Neuronal stem cell (in vitro differentiated cells): ENCODE results near the gene C2CD4C.
A peak's percentile ranks its signal among the peaks of the same experiment; 100 is the strongest.
"Not testable (repeated sequence)": the region's sequence is repeated elsewhere in the genome, so short reads cannot be mapped to it uniquely, and the experiment has no call there.

Experiments used
- DNase-seq: peaks from one replicate; pipeline ENCODE4 v3.0.0-alpha.2; 2013; ENCODE audit warnings: low spot score
- H2AFZ ChIP-seq: one replicate; pipeline ENCODE4 v1.6.1; 2013; ENCODE audit warnings: mild to moderate bottlenecking, low read length, inconsistent platforms
- H2AK5ac ChIP-seq: 2 replicates; pipeline ENCODE4 v1.6.1; 2013; ENCODE audit warnings: low read depth, mild to moderate bottlenecking, inconsistent platforms, low read length, moderate library complexity, mixed read lengths
- H2BK120ac ChIP-seq: 2 replicates; pipeline ENCODE4 v1.6.1; 2013; ENCODE audit warnings: low read depth, mild to moderate bottlenecking, inconsistent platforms, low read length, moderate library complexity, mixed read lengths
- H2BK12ac ChIP-seq: one replicate; pipeline ENCODE4 v1.6.1; 2013; ENCODE audit warnings: low read length, inconsistent platforms
- H2BK15ac ChIP-seq: 2 replicates; pipeline ENCODE4 v1.6.1; 2013; ENCODE audit warnings: mild to moderate bottlenecking, low read length, inconsistent platforms, mixed read lengths
- H2BK5ac ChIP-seq: one replicate; pipeline ENCODE4 v1.6.1; 2013; ENCODE audit warnings: inconsistent platforms, mild to moderate bottlenecking, low read length, moderate library complexity
- H3K14ac ChIP-seq: one replicate; pipeline ENCODE4 v1.6.1; 2013; ENCODE audit warnings: low read length, inconsistent platforms
- H3K18ac ChIP-seq: 2 replicates; pipeline ENCODE4 v1.6.1; 2013; ENCODE audit warnings: low read length, inconsistent platforms
- H3K23ac ChIP-seq: 2 replicates; pipeline ENCODE4 v1.6.1; 2013; ENCODE audit warnings: low read depth, mild to moderate bottlenecking, mixed read lengths, low read length, inconsistent platforms; ENCODE audit not compliant: poor library complexity
- H3K27ac ChIP-seq: replicated peaks from 3 replicates; pipeline ENCODE4 v1.5.1; 2013; ENCODE audit warnings: low read length, inconsistent platforms
- H3K27me3 ChIP-seq, 3 experiments: 2 replicates each; pipeline ENCODE4 v1.6.1; 2013; ENCODE audit warnings: low read length in 3 of 3, mild to moderate bottlenecking in 2 of 3, inconsistent platforms in 1 of 3, low read depth in 1 of 3, mixed read lengths in 1 of 3, moderate library complexity in 1 of 3; ENCODE audit not compliant: control insufficient read depth in 3 of 3, insufficient read depth in 3 of 3
- H3K36me3 ChIP-seq, 2 donors: replicated peaks in 1 of 2; 2 replicates each; pipeline ENCODE4 v1.6.1; 2013; ENCODE audit warnings: low read length in 2 of 2; ENCODE audit not compliant: control insufficient read depth in 2 of 2, insufficient read depth in 2 of 2
- H3K4ac ChIP-seq: 2 replicates; pipeline ENCODE4 v1.6.1; 2013; ENCODE audit warnings: inconsistent platforms, mild to moderate bottlenecking, low read length, moderate library complexity
- H3K4me1 ChIP-seq, 2 donors: 1 replicate in 1 of 2; 2 replicates in 1 of 2; pipeline ENCODE4 v1.6.1; 2013; ENCODE audit warnings: low read length in 2 of 2, low read depth in 1 of 2; ENCODE audit not compliant: control insufficient read depth in 2 of 2, insufficient read depth in 1 of 2
- H3K4me2 ChIP-seq: one replicate; pipeline ENCODE4 v1.6.1; 2013; ENCODE audit warnings: mild to moderate bottlenecking, low read length, inconsistent platforms; ENCODE audit not compliant: insufficient read depth, poor library complexity, severe bottlenecking
- H3K4me3 ChIP-seq, 2 donors: 2 replicates each; pipeline ENCODE4 v1.5.1; 2013; ENCODE audit warnings: low read length in 2 of 2, mild to moderate bottlenecking in 2 of 2, inconsistent platforms in 1 of 2, moderate library complexity in 1 of 2
- H3K79me1 ChIP-seq: one replicate; pipeline ENCODE4 v1.6.1; 2013; ENCODE audit warnings: low read depth, mild to moderate bottlenecking, inconsistent platforms, low read length, moderate library complexity
- H3K9ac ChIP-seq: one replicate; pipeline ENCODE4 v1.6.1; 2013; ENCODE audit warnings: mild to moderate bottlenecking, low read depth, low read length, inconsistent platforms; ENCODE audit not compliant: poor library complexity
- H3K9me3 ChIP-seq, 2 donors: replicated peaks in 1 of 2; 2 replicates each; pipeline versions ENCODE3 to v1.6.1; 2013; ENCODE audit warnings: low read length in 2 of 2, mild to moderate bottlenecking in 2 of 2, inconsistent platforms in 1 of 2, low read depth in 1 of 2, mixed read lengths in 1 of 2, moderate library complexity in 1 of 2; ENCODE audit not compliant: control insufficient read depth in 2 of 2, insufficient read depth in 1 of 2
- H4K8ac ChIP-seq: one replicate; pipeline ENCODE4 v1.6.1; 2013; ENCODE audit warnings: low read depth, mild to moderate bottlenecking, inconsistent platforms, low read length, moderate library complexity
- H4K91ac ChIP-seq: one replicate; pipeline ENCODE4 v1.6.1; 2013; ENCODE audit warnings: low read length, low read depth, mild to moderate bottlenecking, inconsistent platforms; ENCODE audit not compliant: poor library complexity
- WGBS, 2 donors: extraction: QIAGEN DNeasy Blood & Tissue Kit; methylation state at CpG; one replicate each; pipeline ENCODE4 v1.1.7; 2013; ENCODE audit warnings: missing lambda C conversion rate in 2 of 2, mixed read lengths in 1 of 2; ENCODE audit not compliant: insufficient read length in 2 of 2, insufficient replicate concordance in 1 of 2; ENCODE audit errors: extremely low coverage in 2 of 2; 5-methylcytosine and 5-hydroxymethylcytosine counted together

C2CD4C gene

GRCh38 chr19:387777-388176 is 21.2 kb downstream of the C2CD4C start:
- no peak overlapping the region for H3K23ac ChIP-seq
- no peak overlapping the region for H2BK15ac ChIP-seq
- peak overlapping the region; percentile 12 for H2BK120ac ChIP-seq
- no peak for DNase-seq
- no peak overlapping the region for H2AFZ ChIP-seq
- no peak overlapping the region for H2BK12ac ChIP-seq
- no CpG with 5 or more reads among the region's 21 CpGs for WGBS, 2 donors
- H2AK5ac ChIP-seq = peak overlapping the region; percentile 6
- no peak overlapping the region for H3K14ac ChIP-seq
- no peak overlapping the region for H3K9ac ChIP-seq
- H3K4me1 ChIP-seq = peaks cover 0 to 13% of the 10 kb centered on the region in 2 donors
- H3K9me3 ChIP-seq = peaks cover 2 to 4% of the 10 kb centered on the region in 2 donors
- H3K18ac ChIP-seq = peak overlapping the region; percentile 33
- no peak overlapping the region for H3K4me3 ChIP-seq
- H3K4me2 ChIP-seq = no peak overlapping the region
- H3K4ac ChIP-seq = no peak overlapping the region
- H4K91ac ChIP-seq = no peak overlapping the region
- peaks cover 0 to 2% (median 0%) of the 10 kb centered on the region in 3 experiments for H3K27me3 ChIP-seq
- H4K8ac ChIP-seq = no peak overlapping the region
- peak overlapping the region; percentile 36 for H3K27ac ChIP-seq
- H3K36me3 ChIP-seq = no peaks in the 10 kb centered on the region
- no peaks in the 10 kb centered on the region for H3K79me1 ChIP-seq
- H2BK5ac ChIP-seq = no peak overlapping the region

- not testable (repeated sequence) for H3K4me3 ChIP-seq, DNase-seq
- no CpG with 5 or more reads among the region's 22 CpGs for WGBS, 2 donors
These were observed 22.2 kb downstream of the C2CD4C start for GRCh38 chr19:386632-387301.

GRCh38 chr19:386189-386588 is 22.8 kb downstream of the C2CD4C start:
- H2BK120ac ChIP-seq, H3K9me3 ChIP-seq, H3K23ac ChIP-seq, H4K8ac ChIP-seq, H3K36me3 ChIP-seq, DNase-seq, H3K9ac ChIP-seq, H3K4me2 ChIP-seq, H3K4me3 ChIP-seq, H2BK12ac ChIP-seq, H3K14ac ChIP-seq, H3K27me3 ChIP-seq, H2BK5ac ChIP-seq, H2BK15ac ChIP-seq, H3K79me1 ChIP-seq, H3K18ac ChIP-seq, H4K91ac ChIP-seq, H2AK5ac ChIP-seq, H3K4ac ChIP-seq: not testable (repeated sequence)
- peak overlapping the region; percentile 59 for H3K27ac ChIP-seq
- peaks cover 0 to 12% of the 10 kb centered on the region in 2 donors for H3K4me1 ChIP-seq
- WGBS, 2 donors = no CpG with 5 or more reads among the region's 8 CpGs
- H2AFZ ChIP-seq = peak overlapping the region; percentile 53

More at GRCh38 chr19:386632-387301, 22.2 kb downstream of the C2CD4C start:
- H3K18ac ChIP-seq, H3K36me3 ChIP-seq, H3K79me1 ChIP-seq, H3K4me2 ChIP-seq, H3K14ac ChIP-seq, H4K8ac ChIP-seq, H2BK5ac ChIP-seq, H3K23ac ChIP-seq, H3K27me3 ChIP-seq, H3K9me3 ChIP-seq, H2BK15ac ChIP-seq, H3K9ac ChIP-seq, H3K4ac ChIP-seq, H2AK5ac ChIP-seq, H4K91ac ChIP-seq, H2BK120ac ChIP-seq, H2BK12ac ChIP-seq: not testable (repeated sequence)
- Histone ChIP-seq H2AFZ (peak overlapping the region; percentile 53), H3K4me1 (peaks cover 0 to 12% of the 10 kb centered on the region in 2 donors), H3K27ac (peak overlapping the region; percentile 59)

GRCh38 chr19:384799-385169 is 24.2 kb downstream of the C2CD4C start:
- WGBS, 2 donors = no CpG with 5 or more reads among the region's 9 CpGs
- H4K91ac ChIP-seq = no peak overlapping the region
- H2BK15ac ChIP-seq = no peak overlapping the region
- no peak overlapping the region for H3K27ac ChIP-seq
- no peak overlapping the region for H4K8ac ChIP-seq
- no peak overlapping the region for H3K18ac ChIP-seq
- no peaks in the 10 kb centered on the region for H3K36me3 ChIP-seq
- H2BK120ac ChIP-seq = no peak overlapping the region
- H2BK12ac ChIP-seq = no peak overlapping the region
- peaks cover 0 to 2% of the 10 kb centered on the region in 2 donors for H3K9me3 ChIP-seq
- H3K4me1 ChIP-seq = peaks cover 0 to 12% of the 10 kb centered on the region in 2 donors
- H3K14ac ChIP-seq = no peak overlapping the region
- no peak overlapping the region for H2AK5ac ChIP-seq
- H3K4ac ChIP-seq = no peak overlapping the region
- DNase-seq = no peak
- H3K23ac ChIP-seq = no peak overlapping the region
- H3K79me1 ChIP-seq = no peaks in the 10 kb centered on the region
- no peak overlapping the region for H2BK5ac ChIP-seq
- peak overlapping the region; percentile 2 for H3K4me2 ChIP-seq
- H3K27me3 ChIP-seq = no peaks in the 10 kb centered on the region
- H3K4me3 ChIP-seq = no peak overlapping the region
- no peak overlapping the region for H3K9ac ChIP-seq
- H2AFZ ChIP-seq = peak overlapping the region; percentile 65
